HCT116 (cell line): ENCODE results near the gene GRPR. TPM values are rescaled to one million over a fixed set of nuclear protein-coding genes. Genes with fewer than 3 reads are reported as not detected.

ENCODE experiments used
- ATAC-seq: fragments of 200-7000 bp; cut with Tn5 transposase; 2 replicates; pipeline ENCODE4 v1.9.1; 2020; ENCODE audit warnings: mild to moderate bottlenecking, moderate library complexity
- BruUV-seq: library from RNA; stranded (reverse); fragments of 400-500 nt; replicated peaks from 2 replicates; lab custom pipeline; 2021; lab: Mats Ljungman, UMichigan
- CTCF ChIA-PET: fragments of 300-600 bp; sonication (Branson Sonifier 250); formaldehyde crosslinking; loops from one replicate; lab custom pipeline; 2021; ENCODE audit warnings: antibody characterized with exemption; lab: Charles Lee
- POLR2A ChIA-PET: fragments of 300-600, 350-600 bp; sonication (Branson Sonifier 250); formaldehyde crosslinking; loops from one replicate; lab custom pipeline; 2021; ENCODE audit warnings: antibody characterized with exemption; lab: Charles Lee
- RAD21 ChIA-PET, 2 experiments: fragments of 300-600 bp; sonication (Branson Sonifier 250); formaldehyde crosslinking; loops; one replicate each; lab custom pipeline; 2023; ENCODE audit warnings: low total read pairs in 2 of 2; ENCODE audit not compliant: uncharacterized antibody in 2 of 2, unreplicated experiment in 2 of 2, low non-redundant PET in 1 of 2; lab: Charles Lee
- DNase-seq: peaks from one replicate; pipeline ENCODE4 v3.0.0-alpha.2; 2010; ENCODE audit warnings: low read depth, low spot score
- H2AFZ ChIP-seq: fragments of 200-600 bp; shearing (Covaris generic), sonication (generic); 2 replicates; pipeline ENCODE4 v1.6.1; 2017; ENCODE audit warnings: low read depth, mixed run types, mixed read lengths, antibody characterized with exemption, low read length; ENCODE audit not compliant: poor library complexity, severe bottlenecking
- H3K27ac ChIP-seq: 2 replicates; pipeline ENCODE4 v1.5.1; 2012; ENCODE audit warnings: low read depth, low read length
- H3K27me3 ChIP-seq: fragments of 200-600 bp; sonication (generic); 2 replicates; pipeline ENCODE4 v1.6.1; 2016; ENCODE audit warnings: mixed run types, low read length, mixed read lengths; ENCODE audit not compliant: insufficient read depth
- H3K36me3 ChIP-seq, 2 experiments: fragments of 200-500 bp in 1 of 2; fragments of 200-600 bp in 1 of 2; sonication (Bioruptor generic) in 1 of 2; sonication (generic) in 1 of 2; 2 replicates each; pipeline versions ENCODE4 v1.5.1 to v1.6.1; 2014 to 2016; ENCODE audit warnings: low read length in 2 of 2, inconsistent platforms in 1 of 2, mixed read lengths in 1 of 2, mixed run types in 1 of 2; ENCODE audit not compliant: insufficient read depth in 2 of 2, control insufficient read depth in 1 of 2
- H3K4me1 ChIP-seq, 2 experiments: fragments of 200-600 bp in 1 of 2; sonication (generic) in 1 of 2; 2 replicates each; pipeline versions ENCODE4 v1.5.1 to v1.6.1; 2012 to 2017; ENCODE audit warnings: low read length in 2 of 2, inconsistent platforms in 1 of 2, mild to moderate bottlenecking in 1 of 2, mixed read lengths in 1 of 2, mixed run types in 1 of 2, moderate library complexity in 1 of 2; ENCODE audit not compliant: insufficient read depth in 2 of 2, control insufficient read depth in 1 of 2
- H3K4me2 ChIP-seq: fragments of 200-600 bp; sonication (generic); 2 replicates; pipeline ENCODE4 v1.6.1; 2017; ENCODE audit warnings: mixed run types, low read length, mixed read lengths
- H3K4me3 ChIP-seq, 2 experiments: fragments of 200-600 bp in 1 of 2; sonication (generic) in 1 of 2; replicated peaks in 1 of 2; 2 replicates each; pipeline ENCODE4 v1.5.1; 2011 to 2016; ENCODE audit warnings: low read length in 2 of 2, control low read depth in 1 of 2, low read depth in 1 of 2, mild to moderate bottlenecking in 1 of 2, mixed read lengths in 1 of 2, mixed run types in 1 of 2
- H3K79me2 ChIP-seq: fragments of 200-600 bp; sonication (generic); 2 replicates; pipeline ENCODE4 v1.6.1; 2017; ENCODE audit warnings: mild to moderate bottlenecking, mixed run types, low read length, moderate library complexity, mixed read lengths; ENCODE audit not compliant: insufficient read depth
- H3K9ac ChIP-seq: fragments of 200-600 bp; sonication (generic); 2 replicates; pipeline ENCODE4 v1.6.1; 2016; ENCODE audit warnings: low read length, mixed read lengths
- H3K9me2 ChIP-seq: fragments of 200-600 bp; sonication (generic), shearing (Covaris generic); 2 replicates; pipeline ENCODE4 v1.6.1; 2017; ENCODE audit warnings: mixed run types, mild to moderate bottlenecking, moderate library complexity; ENCODE audit not compliant: insufficient read depth
- H3K9me3 ChIP-seq, 2 experiments: fragments of 200-500 bp in 1 of 2; fragments of 200-600 bp in 1 of 2; sonication (Bioruptor generic) in 1 of 2; sonication (generic) in 1 of 2; 2 replicates each; pipeline ENCODE4 v1.6.1; 2014 to 2017; ENCODE audit warnings: low read length in 2 of 2, mixed read lengths in 2 of 2, inconsistent platforms in 1 of 2, low read depth in 1 of 2, mild to moderate bottlenecking in 1 of 2, mixed run types in 1 of 2, moderate library complexity in 1 of 2; ENCODE audit not compliant: control insufficient read depth in 1 of 2, insufficient read depth in 1 of 2
- H4K20me1 ChIP-seq: fragments of 200-600 bp; sonication (generic), shearing (Covaris generic); 2 replicates; pipeline ENCODE4 v1.6.1; 2017; ENCODE audit warnings: mixed run types, mild to moderate bottlenecking, moderate library complexity; ENCODE audit not compliant: insufficient read depth
- CEBPB ChIP-seq: IDR thresholded peaks from 2 replicates; pipeline ENCODE4 v1.6.1; 2012; ENCODE audit warnings: low read depth
- EZH2 ChIP-seq: fragments of 200-600 bp; sonication (generic); IDR thresholded peaks from 2 replicates; pipeline ENCODE4 v1.6.1; 2017; ENCODE audit warnings: antibody characterized with exemption, mixed run types
- EZH2phosphoT487 ChIP-seq: fragments of 200-600 bp; IDR thresholded peaks from 2 replicates; pipeline ENCODE4 v1.6.1; 2018; ENCODE audit warnings: antibody characterized with exemption, borderline replicate concordance
- JUND ChIP-seq: IDR thresholded peaks from 2 replicates; pipeline ENCODE4 v1.6.1; 2012
- MAX ChIP-seq: IDR thresholded peaks from 2 replicates; pipeline ENCODE4 v1.6.1; 2012
- POLR2A ChIP-seq: IDR thresholded peaks from 2 replicates; pipeline ENCODE4 v1.7.0; 2011; ENCODE audit warnings: borderline replicate concordance; ENCODE audit not compliant: insufficient read depth, insufficient read length; ENCODE audit errors: extremely low read depth
- POLR2AphosphoS5 ChIP-seq: IDR thresholded peaks from 2 replicates; pipeline ENCODE4 v1.6.1; 2011; ENCODE audit warnings: mild to moderate bottlenecking, low read depth, low read length, moderate library complexity
- REST ChIP-seq: IDR thresholded peaks from 2 replicates; pipeline ENCODE4 v1.6.1; 2012; ENCODE audit warnings: low read depth
- TCF7L2 ChIP-seq: IDR thresholded peaks from 2 replicates; pipeline ENCODE4 v1.7.0; 2011; ENCODE audit warnings: borderline replicate concordance, inconsistent platforms; ENCODE audit not compliant: insufficient read depth, insufficient read length; ENCODE audit errors: extremely low read depth
- YY1 ChIP-seq: IDR thresholded peaks from 2 replicates; pipeline ENCODE4 v1.6.1; 2011; ENCODE audit warnings: low read length, low read depth, moderate library complexity, mild to moderate bottlenecking; ENCODE audit not compliant: insufficient replicate concordance; ENCODE audit errors: extremely low read depth
- ZFX ChIP-seq: fragments of 450-650 bp; IDR thresholded peaks from 2 replicates; pipeline ENCODE4 v1.6.1; 2017
- intact Hi-C: fragments of 100-400 bp; cut with micrococcal nuclease; formaldehyde crosslinking; loops from 2 replicates; pipeline ENCODE4 v1.10.0; 2022
- total RNA-seq: library from RNA; stranded (reverse); gene quantifications from one replicate; pipeline ENCODE4 v1.2.1, GENCODE V29; 2021; ENCODE audit not compliant: unreplicated experiment
- TF ChIP-seq, protein P1 (sequence below): IDR thresholded peaks from 2 replicates; pipeline ENCODE4 v1.6.1; 2012

GRPR gene
- total RNA-seq, 1 experiment from 2014 or later = 0.15 TPM

GRCh38 chrX:16171039-16171438, 47.7 kb downstream of the GRPR start:
- CTCF ChIA-PET = no interaction called here
- Histone ChIP-seq H3K9me3 (no peaks in the 10 kb centered on the region), H3K4me3 (no peak overlapping the region), H3K9ac (no peak overlapping the region), H3K27ac (no peak overlapping the region), H4K20me1 (no peaks in the 10 kb centered on the region), H3K36me3 (0 out of 4 replicates have a peak, but pooled peaks cover 0 to 3% of the 10 kb centered on the region in 2 experiments), H2AFZ (no peak overlapping the region), H3K4me2 (no peak overlapping the region), H3K79me2 (no peaks in the 10 kb centered on the region), H3K4me1 (no peaks in the 10 kb centered on the region), H3K27me3 (no peaks in the 10 kb centered on the region), H3K9me2 (no peaks in the 10 kb centered on the region)
- POLR2A ChIA-PET = no interaction called here
- ATAC-seq = no peak
- DNase-seq = no peak
- RAD21 ChIA-PET = no interaction called here
- BruUV-seq = no TSS peak
- no peak for TF ChIP-seq POLR2AphosphoS5
- TF ChIP-seq, all 23 proteins: peak for 0
- intact Hi-C loops = no loop called here

DNA sequence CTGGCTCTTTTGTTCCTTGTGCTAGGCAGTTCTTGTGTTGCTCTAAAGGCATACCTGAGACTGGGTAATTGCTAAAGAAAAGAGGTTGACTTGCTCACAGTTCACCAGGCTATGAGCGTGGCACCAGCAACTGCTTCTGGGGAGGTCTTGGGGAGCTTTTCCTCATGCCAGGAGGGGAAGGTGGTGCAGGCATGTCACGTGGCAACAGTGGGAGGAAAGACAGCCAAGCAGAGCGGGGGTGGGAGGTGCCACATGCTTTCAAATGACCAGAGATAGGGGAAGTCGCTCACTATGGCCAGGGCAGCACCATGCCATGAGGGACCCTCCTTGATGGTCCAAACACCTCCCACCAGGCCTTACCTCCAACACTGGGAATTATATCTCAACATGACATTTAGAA, 48.6 kb downstream of the GRPR start:
- H3K27ac ChIP-seq = no peak overlapping the region
- 0 out of 4 replicates have a peak, but pooled peaks cover 0 to 8% of the 10 kb centered on the region in 2 experiments for H3K36me3 ChIP-seq
- RAD21 ChIA-PET = no interaction called here
- no peak overlapping the region for H3K4me3 ChIP-seq
- no peaks in the 10 kb centered on the region for H3K9me2 ChIP-seq
- H3K27me3 ChIP-seq = no peaks in the 10 kb centered on the region
- TF ChIP-seq POLR2A (no peak), JUND (no peak), MAX (no peak), EZH2 (no peak), CEBPB (no peak), REST (no peak), ZFX (no peak), EZH2phosphoT487 (no peak), TCF7L2 (no peak), YY1 (no peak)
- TF ChIP-seq, protein P1, sequence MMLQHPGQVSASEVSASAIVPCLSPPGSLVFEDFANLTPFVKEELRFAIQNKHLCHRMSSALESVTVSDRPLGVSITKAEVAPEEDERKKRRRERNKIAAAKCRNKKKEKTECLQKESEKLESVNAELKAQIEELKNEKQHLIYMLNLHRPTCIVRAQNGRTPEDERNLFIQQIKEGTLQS = no peak
- CTCF ChIA-PET = no interaction called here
- no peak overlapping the region for H3K9ac ChIP-seq
- H3K4me2 ChIP-seq = no peak overlapping the region
- no peak overlapping the region for H2AFZ ChIP-seq
- H3K9me3 ChIP-seq = no peaks in the 10 kb centered on the region
- no peaks in the 10 kb centered on the region for H3K4me1 ChIP-seq
- BruUV-seq = no TSS peak
- POLR2A ChIA-PET = no interaction called here
- H3K79me2 ChIP-seq = no peaks in the 10 kb centered on the region
- ATAC-seq = no peak
- DNase-seq = no peak
- intact Hi-C loops = no loop called here
- H4K20me1 ChIP-seq = no peaks in the 10 kb centered on the region
